RWPE1 (cell line): ENCODE data around the gene PTX4.

ENCODE experiments used
- CTCF ChIA-PET: fragments of 350-600 bp; sonication (Branson Sonifier 250); formaldehyde crosslinking; extraction: SDS; loops from one replicate; lab custom pipeline; 2021; lab: Yijun Ruan, JAX
- POLR2A ChIA-PET: fragments of 400-600 bp; formaldehyde crosslinking; extraction: SDS; loops from one replicate; lab custom pipeline; 2020; ENCODE audit warnings: antibody characterized with exemption; ENCODE audit not compliant: low non-redundant PET; lab: Yijun Ruan, JAX
- DNase-seq: peaks from one replicate; pipeline ENCODE4 v3.0.0; 2012; ENCODE audit warnings: low spot score
- H3K27ac ChIP-seq: fragments of 450-650 bp; 2 replicates; pipeline ENCODE4 v1.5.1; 2017
- CTCF ChIP-seq: fragments of 450-650 bp; conservative IDR thresholded peaks from 2 replicates; pipeline ENCODE4 v1.5.1; 2017; ENCODE audit warnings: low read depth, mild to moderate bottlenecking

PTX4 gene

GRCh38 chr16:1459967-1460366, 28.8 kb downstream of the PTX4 start:
- ChIA-PET POLR2A (no interaction called here), CTCF (no interaction called here)
- no peak overlapping the region for H3K27ac ChIP-seq
- no peak for DNase-seq
- no peak for TF ChIP-seq CTCF

DNA sequence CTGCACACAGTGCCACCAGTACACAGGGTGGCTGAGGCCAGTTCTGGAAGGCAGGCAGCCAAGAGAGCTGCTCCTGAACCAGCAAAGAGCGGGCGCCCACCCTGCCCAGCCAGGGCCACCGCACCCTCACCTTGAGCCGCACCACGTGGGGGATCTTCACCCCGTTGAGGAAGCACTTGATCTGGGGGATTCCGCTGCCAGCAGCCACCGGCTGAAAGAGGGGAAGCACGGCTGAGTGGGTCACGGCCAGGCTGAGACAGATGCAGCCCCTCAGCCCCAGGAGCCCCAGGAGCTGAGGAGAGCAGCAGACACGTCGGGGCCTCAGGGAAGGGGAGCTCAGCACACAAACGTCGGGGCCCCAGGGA, 29.8 kb downstream of the PTX4 start:
- TF ChIP-seq CTCF: no peak
- POLR2A ChIA-PET: interaction anchor here (0.6 kb wide), 1 partner anchor 19 kb away, joined by 4 read pairs; no protein-coding TSS in a partner anchor
- H3K27ac ChIP-seq: no peak overlapping the region
- CTCF ChIA-PET: interaction anchor here (0.7 kb wide), 1 partner anchor 74 kb away, joined by 3 read pairs; no protein-coding TSS in a partner anchor
- no peak for DNase-seq

- no peak overlapping the region for H3K27ac ChIP-seq
- DNase-seq: no peak
- ChIA-PET CTCF (interaction anchor here (0.7 kb wide), 1 partner anchor 74 kb away, joined by 3 read pairs; no protein-coding TSS in a partner anchor), POLR2A (interaction anchor here (0.6 kb wide), 1 partner anchor 19 kb away, joined by 4 read pairs; no protein-coding TSS in a partner anchor)
- TF ChIP-seq CTCF: no peak
Measured at GRCh38 chr16:1458336-1458976, 30.3 kb downstream of the PTX4 start.

DNA sequence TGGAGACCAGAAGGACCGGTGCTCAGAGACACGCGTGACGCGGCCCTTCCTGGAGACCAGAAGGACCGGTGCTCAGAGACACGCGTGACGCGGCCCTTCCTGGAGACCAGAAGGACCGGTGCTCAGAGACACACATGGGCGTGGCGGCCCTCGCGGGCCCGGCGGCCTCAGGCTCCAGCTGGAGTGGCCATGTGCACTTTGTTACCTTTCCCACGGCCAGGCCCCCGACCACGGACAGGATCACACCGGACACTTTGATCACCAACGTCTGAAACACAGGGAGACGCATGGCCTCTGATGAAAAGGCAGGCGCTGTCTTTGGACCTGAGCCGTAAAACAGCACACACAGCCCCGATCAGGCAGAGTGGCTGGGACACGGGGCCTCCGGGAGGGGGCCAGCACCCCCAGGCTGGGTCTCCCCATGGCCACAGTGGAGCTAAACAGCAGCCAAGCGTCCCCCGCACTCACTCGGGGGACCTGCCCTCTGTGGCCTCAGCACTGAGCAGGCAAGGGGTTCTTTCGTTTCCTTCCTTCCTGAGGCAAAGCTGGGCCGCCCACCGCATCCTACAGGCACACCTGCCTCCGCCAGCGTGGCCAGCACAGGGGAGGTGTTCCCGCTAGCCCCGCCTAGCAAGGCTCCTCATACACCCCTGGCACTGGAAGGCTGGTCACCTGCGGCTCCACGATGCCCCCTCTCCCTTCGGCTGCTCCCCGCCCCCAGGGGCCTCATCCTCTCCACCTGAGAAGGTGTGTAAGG, 31.1 kb downstream of the PTX4 start:
- CTCF ChIA-PET: no interaction called here
- DNase-seq: no peak
- POLR2A ChIA-PET: no interaction called here
- no peak for TF ChIP-seq CTCF
- H3K27ac ChIP-seq: no peak overlapping the region

DNA sequence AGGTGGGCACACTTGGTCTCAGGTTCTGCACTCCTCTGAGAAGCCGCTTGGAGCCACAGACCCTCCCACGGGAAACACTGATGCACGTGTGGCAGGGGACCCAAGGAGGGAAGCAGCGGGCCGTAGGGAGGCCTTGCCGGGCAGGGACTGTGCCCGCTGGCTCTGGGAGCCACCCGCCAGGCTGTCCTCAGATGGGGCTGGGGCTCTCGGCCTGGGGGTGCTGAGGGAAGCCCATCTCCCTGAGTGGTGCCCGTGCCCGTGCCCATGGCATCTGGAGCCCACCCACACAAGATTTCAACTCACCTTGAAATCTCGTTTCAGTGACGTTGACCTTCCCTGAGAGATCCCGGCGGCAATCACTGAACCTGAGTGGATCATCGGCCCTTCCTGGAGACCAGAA, 31.8 kb downstream of the PTX4 start:
- H3K27ac ChIP-seq: no peak overlapping the region
- TF ChIP-seq CTCF: no peak
- no peak for DNase-seq
- ChIA-PET POLR2A (no interaction called here), CTCF (no interaction called here)

- ChIA-PET CTCF (no interaction called here), POLR2A (interaction anchor here (0.6 kb wide), 1 partner anchor 1465 kb away, joined by 3 read pairs; no protein-coding TSS in a partner anchor)
Measured at GRCh38 chr16:1455190-1456171, 33.3 kb downstream of the PTX4 start.

More at GRCh38 chr16:1455190-1456171, 33.3 kb downstream of the PTX4 start:
- no peak for DNase-seq
- no peak for TF ChIP-seq CTCF
- H3K27ac ChIP-seq: no peak overlapping the region
